Ramos (cell line): ENCODE data around the gene MS4A6E.

Source experiments
- in situ Hi-C: fragments of 300-500 bp; cut with MboI; formaldehyde crosslinking; loops from one replicate; pipeline ENCODE4 v1.14.3; 2022; ENCODE audit warnings: low sequenced_read_pairs; ENCODE audit not compliant: unreplicated experiment

Gene MS4A6E

GRCh38 chr11:60334005-60334620 is 7.1 kb downstream of the MS4A6E start:
- in situ Hi-C loops = loop anchor here (10.0 to 25.0 kb wide), 2 partner anchors 301 to 428 kb away; partner anchors contain the start of gene MS4A15

DNA sequence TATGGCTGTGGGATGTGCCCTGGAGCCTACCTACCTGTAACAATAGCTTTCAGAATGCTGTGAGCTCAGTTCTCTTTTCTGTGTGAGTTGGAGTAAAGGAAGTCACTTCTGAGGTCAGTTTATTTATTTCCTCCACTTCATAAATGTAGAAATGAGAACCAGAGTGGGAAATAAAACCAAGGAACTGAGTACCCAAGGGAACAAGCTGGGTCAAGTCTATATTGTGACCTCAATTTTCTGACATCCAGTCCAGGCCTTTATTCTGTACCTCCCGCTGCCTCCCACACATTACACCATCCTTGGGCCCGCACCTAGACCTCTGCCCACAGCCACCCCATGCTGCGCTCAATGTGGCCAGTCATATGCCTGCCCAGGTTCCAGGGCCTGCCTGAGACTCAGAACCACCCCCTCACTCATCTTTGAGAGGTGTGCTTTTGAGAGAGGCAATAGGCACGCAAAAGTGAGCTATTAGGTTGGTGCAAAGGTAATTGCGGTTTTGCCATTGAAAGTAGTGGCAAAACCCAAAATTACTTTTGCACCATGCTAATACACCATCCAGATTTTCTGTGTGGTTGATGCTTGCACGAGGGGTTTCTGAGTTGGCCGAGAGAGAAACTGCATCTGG is 9.8 kb downstream of the MS4A6E start:
- in situ Hi-C loops = loop anchor here (10.0 to 25.0 kb wide), 2 partner anchors 298 to 425 kb away; partner anchors contain the start of gene MS4A15

DNA sequence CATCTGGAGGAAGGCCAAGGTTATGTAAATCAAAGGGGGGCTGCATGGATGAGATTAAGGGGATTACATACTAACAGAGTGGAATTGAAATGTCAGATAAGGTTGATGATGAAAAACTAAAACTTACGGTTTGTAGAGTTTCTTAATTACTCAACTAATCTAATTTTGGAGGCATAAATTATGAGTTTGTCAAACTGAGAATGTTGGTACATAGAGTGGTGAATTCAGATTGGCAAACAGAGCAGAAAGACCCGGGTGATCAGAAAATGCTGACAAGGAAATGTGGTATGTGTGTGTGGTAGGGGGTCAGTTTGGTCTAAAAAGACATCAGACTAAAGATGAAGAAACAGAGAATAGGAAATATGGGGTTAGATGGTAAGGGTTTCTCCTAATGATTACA is 11.0 kb downstream of the MS4A6E start:
- in situ Hi-C loops = loop anchor here (10.0 to 25.0 kb wide), 2 partner anchors 297 to 424 kb away; partner anchors contain the start of gene MS4A15

- in situ Hi-C loops = loop anchor here (10.0 to 25.0 kb wide), 2 partner anchors 295 to 423 kb away; partner anchors contain the start of gene MS4A15
Observed at GRCh38 chr11:60339356-60339755, 12.3 kb downstream of the MS4A6E start.

DNA sequence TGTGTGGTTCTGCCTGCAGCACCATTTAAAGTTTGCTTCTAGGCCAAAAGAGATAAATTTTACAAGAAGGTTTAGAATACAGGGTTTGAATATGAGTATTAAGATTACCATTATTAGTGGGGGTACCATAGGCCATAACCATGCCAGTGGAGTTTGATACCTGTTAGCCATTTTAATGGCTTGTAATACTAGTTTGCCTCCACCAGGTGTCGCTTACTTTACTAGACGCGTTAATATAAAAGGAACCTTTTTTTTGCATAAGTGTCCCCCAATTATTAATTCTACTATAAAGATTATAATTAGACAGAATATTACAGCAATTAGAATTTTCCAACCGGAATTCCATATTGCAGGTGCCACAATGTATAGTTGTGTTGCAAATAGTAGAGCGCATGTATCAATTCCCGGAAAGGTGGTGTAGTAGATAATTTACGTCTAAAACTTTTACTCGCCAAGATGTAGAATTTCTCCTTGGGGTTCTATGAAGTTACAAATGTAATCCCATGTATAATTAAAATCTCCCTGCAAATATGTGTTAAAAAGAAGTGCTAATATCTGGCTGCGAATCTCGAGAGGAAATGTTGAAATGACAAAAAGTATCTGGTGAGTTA is 16.1 kb downstream of the MS4A6E start:
- in situ Hi-C loops = loop anchor here (10.0 to 25.0 kb wide), 2 partner anchors 272 to 419 kb away; partner anchors contain the start of gene MS4A15

- in situ Hi-C loops = loop anchor here (10.0 to 25.0 kb wide), 2 partner anchors 271 to 418 kb away; partner anchors contain the start of gene MS4A15
Observed at GRCh38 chr11:60344146-60344545, 17.1 kb downstream of the MS4A6E start.

DNA sequence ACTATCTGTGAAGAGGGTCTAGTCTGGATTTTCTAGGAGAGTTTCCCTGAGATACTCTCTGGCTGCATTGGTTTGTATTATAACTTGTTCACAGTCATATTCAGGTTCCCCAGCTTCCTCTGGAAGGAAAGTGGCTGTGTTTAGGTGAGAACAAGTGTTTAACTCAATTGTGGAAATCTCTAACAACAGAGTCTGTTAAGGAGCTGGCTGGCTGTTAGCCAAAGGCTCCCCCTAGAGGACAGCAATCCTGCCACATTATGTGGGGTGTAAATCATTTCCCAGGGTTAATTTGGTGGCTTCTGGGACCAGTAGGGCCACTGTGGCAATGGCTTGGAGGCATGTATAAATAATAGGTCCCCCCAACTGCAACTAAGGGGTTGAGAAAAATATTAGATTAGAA is 18.4 kb downstream of the MS4A6E start:
- in situ Hi-C loops = loop anchor here (10.0 to 25.0 kb wide), 2 partner anchors 269 to 417 kb away; partner anchors contain the start of gene MS4A15

GRCh38 chr11:60347084-60347797 is 20.2 kb downstream of the MS4A6E start:
- in situ Hi-C loops = loop anchor here (10.0 to 25.0 kb wide), 2 partner anchors 268 to 415 kb away; partner anchors contain the start of gene MS4A15

GRCh38 chr11:60348116-60348515 is 21.1 kb downstream of the MS4A6E start:
- in situ Hi-C loops = loop anchor here (10.0 to 25.0 kb wide), 2 partner anchors 267 to 414 kb away; partner anchors contain the start of gene MS4A15

- in situ Hi-C loops = loop anchor here (10.0 to 25.0 kb wide), 2 partner anchors 265 to 412 kb away; partner anchors contain the start of gene MS4A15
Observed at GRCh38 chr11:60349990-60350389, 22.9 kb downstream of the MS4A6E start.

DNA sequence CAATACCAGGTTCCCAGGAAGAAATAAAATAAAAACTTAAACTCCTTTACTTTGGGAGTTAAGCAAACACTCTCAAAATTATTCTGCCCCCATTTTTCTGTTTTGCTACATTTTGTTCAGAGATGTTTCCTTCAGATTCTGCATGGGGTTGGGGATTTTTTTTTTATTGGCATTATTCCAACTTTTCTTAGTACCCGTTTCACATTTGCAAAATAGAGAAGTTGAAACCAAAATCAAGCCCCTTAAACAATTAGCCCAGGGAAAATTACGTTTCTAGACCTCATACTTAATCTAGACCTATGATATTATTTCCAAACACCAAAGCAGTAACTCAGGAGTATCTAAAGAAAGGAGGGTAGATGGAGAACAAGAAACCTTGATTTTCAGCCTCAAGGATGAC is 30.7 kb downstream of the MS4A6E start:
- in situ Hi-C loops = no loop called here

GRCh38 chr11:60360621-60361020 is 33.6 kb downstream of the MS4A6E start:
- in situ Hi-C loops = no loop called here

- in situ Hi-C loops = no loop called here
Observed at GRCh38 chr11:60362241-60362640, 35.2 kb downstream of the MS4A6E start.

DNA sequence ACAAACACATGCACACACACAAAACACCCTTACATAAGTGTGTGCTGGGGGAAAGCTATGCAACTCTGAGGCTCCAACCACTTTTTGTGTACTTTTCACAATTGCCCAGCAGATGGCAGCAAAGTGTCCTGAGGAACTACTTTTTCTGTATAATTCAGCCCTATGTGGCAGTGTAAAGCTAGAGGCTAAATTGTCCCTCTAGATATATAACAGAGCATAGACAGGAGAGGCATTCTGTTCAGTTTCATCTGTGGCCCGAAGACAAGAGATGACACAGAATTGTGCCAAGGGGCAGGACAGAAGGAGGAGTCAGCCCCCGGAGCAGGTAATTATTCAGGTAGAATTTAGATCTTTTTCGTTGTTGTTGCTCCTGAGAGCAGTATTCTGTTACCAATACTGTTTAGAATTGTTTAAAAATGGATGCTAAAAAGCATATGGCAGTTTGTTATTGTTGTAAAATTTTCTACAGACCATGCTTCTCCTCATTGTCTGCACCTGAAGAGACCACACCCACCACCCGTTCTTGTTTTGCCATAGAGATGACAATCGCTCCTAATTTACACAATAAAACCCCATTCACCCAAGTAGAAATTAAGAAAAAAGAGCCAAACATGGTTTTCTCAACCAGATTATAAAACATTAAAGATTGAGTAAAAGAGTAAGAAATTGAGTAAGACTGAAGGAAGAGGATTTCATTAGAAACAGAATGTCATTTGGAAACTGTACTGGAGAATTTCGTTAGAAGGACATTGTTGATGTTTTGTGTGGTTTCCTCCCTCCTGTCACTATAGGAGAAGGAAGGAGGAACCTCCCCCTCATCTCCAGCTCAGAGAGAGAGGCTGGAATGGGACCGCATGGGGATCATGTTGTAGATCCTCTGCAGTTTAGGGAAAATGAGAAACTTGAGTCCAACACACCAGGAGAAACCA is 36.8 kb downstream of the MS4A6E start:
- in situ Hi-C loops = no loop called here

DNA sequence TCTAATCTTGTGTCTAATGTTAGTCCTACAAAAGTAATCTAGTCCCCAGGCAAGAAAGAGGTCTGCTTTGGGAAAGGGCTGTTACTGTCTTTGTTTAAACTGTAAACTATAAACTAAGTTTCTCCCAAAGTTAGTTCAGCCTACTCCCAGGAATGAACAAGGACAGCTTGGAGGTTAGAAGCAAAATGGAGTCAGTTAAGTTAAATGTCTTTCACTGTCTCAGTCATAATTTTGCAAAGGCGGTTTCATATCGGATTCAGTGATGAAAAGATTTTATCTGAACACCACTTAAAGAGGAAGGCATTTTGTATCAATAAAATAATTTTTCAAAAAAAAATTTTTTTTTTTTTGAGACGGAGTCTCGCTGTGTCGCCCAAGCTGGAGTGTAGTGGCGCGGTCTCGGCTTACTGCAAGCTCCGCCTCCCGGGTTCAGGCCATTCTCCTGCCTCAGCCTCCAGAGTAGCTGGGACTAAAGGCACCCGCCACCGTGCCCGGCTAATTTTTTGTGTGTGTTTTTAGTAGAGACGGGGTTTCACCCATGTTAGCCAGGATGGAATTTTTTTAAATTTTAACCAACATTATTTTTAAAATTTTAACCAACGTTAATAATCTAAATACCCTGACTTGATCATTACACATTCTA is 39.3 kb downstream of the MS4A6E start:
- in situ Hi-C loops = loop anchor here (5.0 kb wide), 1 partner anchor 116 kb away; no protein-coding TSS in a partner anchor

DNA sequence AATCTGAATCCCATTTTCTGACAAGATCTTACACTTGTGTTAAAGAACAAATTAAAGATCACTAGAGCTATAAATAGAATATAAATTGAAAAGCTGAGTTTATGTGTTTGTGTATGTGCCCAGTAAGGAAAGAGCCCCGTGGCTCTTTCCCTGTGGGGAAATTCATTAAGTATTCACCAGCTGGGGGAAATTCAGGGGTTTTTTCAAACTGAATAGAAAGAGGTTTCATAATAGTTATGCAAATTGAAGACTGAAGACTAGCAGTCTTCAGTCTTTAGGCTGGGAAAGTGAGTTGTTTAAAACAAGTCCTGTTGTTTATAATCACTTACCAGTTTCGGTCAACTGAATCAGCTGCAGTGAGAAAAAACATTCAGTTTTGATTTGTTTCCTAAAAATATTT is 40.0 kb downstream of the MS4A6E start:
- in situ Hi-C loops = loop anchor here (5.0 kb wide), 1 partner anchor 115 kb away; no protein-coding TSS in a partner anchor

DNA sequence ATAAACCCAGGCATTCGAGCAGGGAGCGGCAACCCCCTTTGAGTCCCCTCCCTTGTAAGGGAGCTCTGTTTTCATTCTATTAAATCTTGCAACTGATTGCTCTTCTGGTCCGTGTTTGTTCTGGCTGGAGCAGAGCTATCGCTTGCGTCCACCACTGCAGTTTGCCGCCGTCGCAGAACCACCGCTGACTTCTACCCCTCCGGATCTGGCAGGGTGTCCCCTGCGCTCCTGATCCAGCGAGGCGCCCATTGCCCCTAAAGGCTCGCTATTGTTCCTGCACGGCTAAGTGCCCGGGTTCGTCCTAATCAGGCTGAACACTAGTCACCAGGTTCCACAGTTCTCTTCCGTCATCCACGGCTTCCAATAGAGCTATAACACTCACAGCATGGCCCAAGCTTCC is 40.8 kb downstream of the MS4A6E start:
- in situ Hi-C loops = loop anchor here (5.0 kb wide), 1 partner anchor 114 kb away; no protein-coding TSS in a partner anchor

GRCh38 chr11:60370252-60370810 is 43.3 kb downstream of the MS4A6E start:
- in situ Hi-C loops = no loop called here
